Natural killer cell (primary cell): ENCODE measurements around the gene FADS2. TPM values are rescaled to one million over a fixed set of nuclear protein-coding genes. Genes with fewer than 3 reads are reported as not detected.

Experiments
- ATAC-seq, 3 donors: fragments of 150-1000 bp in 2 of 3; fragments of 200-7000 bp in 1 of 3; cut with Tn5 transposase; 1 replicate in 1 of 3; 2 replicates in 2 of 3; pipeline ENCODE4 v1.10.0; 2021; ENCODE audit warnings: mild to moderate bottlenecking in 2 of 3, moderate library complexity in 2 of 3
- DNase-seq, 2 donors: peaks; one replicate each; pipeline versions ENCODE4 v3.0.0 to v3.0.0-alpha.2; 2013 to 2021; ENCODE audit warnings: mixed read lengths in 1 of 2
- H3K27ac ChIP-seq: one replicate; pipeline ENCODE4 v1.5.1; 2013; ENCODE audit warnings: mild to moderate bottlenecking, low read length
- H3K27me3 ChIP-seq: one replicate; pipeline ENCODE4 v1.6.1; 2013; ENCODE audit warnings: low read length; ENCODE audit not compliant: control insufficient read depth, insufficient read depth
- H3K36me3 ChIP-seq: one replicate; pipeline ENCODE4 v1.6.1; 2013; ENCODE audit warnings: low read length; ENCODE audit not compliant: control insufficient read depth, insufficient read depth
- H3K4me1 ChIP-seq: one replicate; pipeline ENCODE4 v1.6.1; 2013; ENCODE audit warnings: low read length; ENCODE audit not compliant: control insufficient read depth, insufficient read depth
- H3K4me3 ChIP-seq: one replicate; pipeline ENCODE4 v1.5.1; 2013; ENCODE audit warnings: low read length
- H3K9me3 ChIP-seq: one replicate; pipeline ENCODE4 v1.6.1; 2013; ENCODE audit warnings: low read length; ENCODE audit not compliant: control insufficient read depth, insufficient read depth
- H3K27ac Mint-ChIP-seq, 2 donors: one replicate each; pipeline ENCODE4 v1.8.0; 2022; ENCODE audit warnings: mild to moderate bottlenecking in 2 of 2, mixed read lengths in 2 of 2, moderate library complexity in 1 of 2
- H3K27me3 Mint-ChIP-seq, 2 donors: one replicate each; pipeline ENCODE4 v1.8.0; 2022; ENCODE audit warnings: low read depth in 2 of 2, mixed read lengths in 2 of 2
- H3K36me3 Mint-ChIP-seq: one replicate; pipeline ENCODE4 v1.8.0; 2022; ENCODE audit warnings: mixed read lengths
- H3K4me1 Mint-ChIP-seq, 2 donors: one replicate each; pipeline ENCODE4 v1.8.0; 2022; ENCODE audit warnings: mixed read lengths in 2 of 2
- H3K4me3 Mint-ChIP-seq: one replicate; pipeline ENCODE4 v1.8.0; 2022; ENCODE audit warnings: mild to moderate bottlenecking, moderate library complexity, mixed read lengths
- H3K9me3 Mint-ChIP-seq, 2 donors: one replicate each; pipeline ENCODE4 v1.8.0; 2022; ENCODE audit warnings: mixed read lengths in 2 of 2
- WGBS: methylation state at CpG from one replicate; pipeline ENCODE4 v1.1.7; 2013; ENCODE audit warnings: missing lambda C conversion rate; ENCODE audit not compliant: insufficient coverage; 5-methylcytosine and 5-hydroxymethylcytosine counted together
- intact Hi-C: fragments of 100-400 bp; cut with micrococcal nuclease; formaldehyde crosslinking; loops from one replicate; pipeline ENCODE4 v1.14.2; 2022
- total RNA-seq, 4 donors: library from RNA; stranded (reverse); fragments of 120-200 nt in 1 of 4; gene quantifications; one replicate each; pipeline versions ENCODE4 v1.2.3 to v1.2.4, GENCODE V29; 2013 to 2022
- TF ChIP-seq, protein P1 (sequence below): fragments of 200-600 bp; IDR thresholded peaks from one replicate; pipeline ENCODE4 v1.8.0; 2022; ENCODE audit warnings: antibody characterized with exemption

FADS2 gene
- total RNA-seq, 3 donors from 2014 or later (not counting 1 experiment from before 2014, with no cell fraction given): 30.4 to 52.7 (median 34.4) TPM

- intact Hi-C loops: loop anchor here (2.0 kb wide), 1 partner anchor 38 kb away; no protein-coding TSS in a partner anchor
- no peaks in the 10 kb centered on the region for H3K36me3 ChIP-seq
- H3K27ac Mint-ChIP-seq: peak overlapping the region; percentile 97 to 98
- H3K4me1 ChIP-seq: peaks cover 31% of the 10 kb centered on the region
- H3K9me3 Mint-ChIP-seq: no peaks in the 10 kb centered on the region
- H3K4me3 Mint-ChIP-seq: peak overlapping the region; percentile 81
- no peaks in the 10 kb centered on the region for H3K36me3 Mint-ChIP-seq
- TF ChIP-seq, protein P1, sequence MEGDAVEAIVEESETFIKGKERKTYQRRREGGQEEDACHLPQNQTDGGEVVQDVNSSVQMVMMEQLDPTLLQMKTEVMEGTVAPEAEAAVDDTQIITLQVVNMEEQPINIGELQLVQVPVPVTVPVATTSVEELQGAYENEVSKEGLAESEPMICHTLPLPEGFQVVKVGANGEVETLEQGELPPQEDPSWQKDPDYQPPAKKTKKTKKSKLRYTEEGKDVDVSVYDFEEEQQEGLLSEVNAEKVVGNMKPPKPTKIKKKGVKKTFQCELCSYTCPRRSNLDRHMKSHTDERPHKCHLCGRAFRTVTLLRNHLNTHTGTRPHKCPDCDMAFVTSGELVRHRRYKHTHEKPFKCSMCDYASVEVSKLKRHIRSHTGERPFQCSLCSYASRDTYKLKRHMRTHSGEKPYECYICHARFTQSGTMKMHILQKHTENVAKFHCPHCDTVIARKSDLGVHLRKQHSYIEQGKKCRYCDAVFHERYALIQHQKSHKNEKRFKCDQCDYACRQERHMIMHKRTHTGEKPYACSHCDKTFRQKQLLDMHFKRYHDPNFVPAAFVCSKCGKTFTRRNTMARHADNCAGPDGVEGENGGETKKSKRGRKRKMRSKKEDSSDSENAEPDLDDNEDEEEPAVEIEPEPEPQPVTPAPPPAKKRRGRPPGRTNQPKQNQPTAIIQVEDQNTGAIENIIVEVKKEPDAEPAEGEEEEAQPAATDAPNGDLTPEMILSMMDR: no peak
- ATAC-seq: peak; percentile 98 to 99 (median 98)
- peak; percentile 69 to 76 for DNase-seq
- no peak overlapping the region for H3K4me3 ChIP-seq
- H3K9me3 ChIP-seq: no peaks in the 10 kb centered on the region
- H3K27me3 Mint-ChIP-seq: no peaks in the 10 kb centered on the region
- H3K27me3 ChIP-seq: no peaks in the 10 kb centered on the region
- 39% methylated on average over 12 of the region's 12 CpGs for WGBS
- peaks cover 64 to 66% of the 10 kb centered on the region in 2 donors for H3K4me1 Mint-ChIP-seq
- H3K27ac ChIP-seq: peak overlapping the region; percentile 83
Measured at GRCh38 chr11:61834278-61835048, 6.4 kb downstream of the FADS2 start.

GRCh38 chr11:61836193-61836592, 8.1 kb downstream of the FADS2 start:
- Mint-ChIP-seq H3K9me3 (no peaks in the 10 kb centered on the region), H3K36me3 (no peaks in the 10 kb centered on the region), H3K27me3 (no peaks in the 10 kb centered on the region), H3K4me1 (peaks cover 49 to 51% of the 10 kb centered on the region in 2 donors), H3K4me3 (peak overlapping the region; percentile 88), H3K27ac (peak overlapping the region; percentile 97 to 98)
- intact Hi-C loops: no loop called here
- no peak for ATAC-seq
- H3K4me1 ChIP-seq: peaks cover 27% of the 10 kb centered on the region
- H3K27me3 ChIP-seq: no peaks in the 10 kb centered on the region
- H3K4me3 ChIP-seq: no peak overlapping the region
- H3K9me3 ChIP-seq: no peaks in the 10 kb centered on the region
- 96% methylated on average over 8 of the region's 8 CpGs for WGBS
- H3K27ac ChIP-seq: no peak overlapping the region
- H3K36me3 ChIP-seq: peaks cover 4% of the 10 kb centered on the region
- TF ChIP-seq, protein P1: no peak
- DNase-seq: no peak

DNA sequence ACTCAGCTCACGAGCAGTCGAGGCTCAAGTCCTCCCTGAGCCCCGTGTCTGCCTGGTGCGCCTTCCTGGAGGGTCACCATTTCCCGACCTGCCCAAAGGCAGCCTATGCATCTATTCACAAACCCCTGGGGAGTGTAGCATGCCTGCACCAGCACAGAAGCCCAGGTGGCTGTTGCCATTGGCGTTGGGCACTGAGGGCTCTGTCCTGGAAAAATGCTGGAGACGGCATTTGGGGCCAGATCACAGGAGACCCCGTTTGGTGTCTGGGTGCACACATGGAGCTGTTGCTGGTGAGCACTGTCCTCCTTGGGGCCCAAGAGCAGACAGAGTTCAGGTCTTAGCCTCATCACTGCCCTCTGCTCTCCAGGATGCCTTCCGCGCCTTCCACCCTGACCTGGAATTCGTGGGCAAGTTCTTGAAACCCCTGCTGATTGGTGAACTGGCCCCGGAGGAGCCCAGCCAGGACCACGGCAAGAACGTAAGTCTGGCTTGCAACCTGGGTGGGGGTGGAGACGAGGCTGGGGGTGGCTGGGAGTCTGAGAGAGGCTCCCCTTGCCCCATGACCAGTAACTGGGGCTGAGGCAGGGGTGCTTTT, 9.4 kb downstream of the FADS2 start:
- peak overlapping the region in 1 of 2 donors; percentile 97 for H3K27ac Mint-ChIP-seq
- no peak for DNase-seq

More for the DNA sequence above, 9.4 kb downstream of the FADS2 start:
- ATAC-seq: no peak
- Histone ChIP-seq H3K4me1 (peaks cover 24% of the 10 kb centered on the region), H3K4me3 (no peak overlapping the region), H3K27me3 (no peaks in the 10 kb centered on the region), H3K27ac (no peak overlapping the region), H3K36me3 (peaks cover 4% of the 10 kb centered on the region), H3K9me3 (no peaks in the 10 kb centered on the region)
- Mint-ChIP-seq H3K4me1 (peaks cover 39 to 41% of the 10 kb centered on the region in 2 donors), H3K27me3 (no peaks in the 10 kb centered on the region), H3K36me3 (no peaks in the 10 kb centered on the region), H3K9me3 (no peaks in the 10 kb centered on the region), H3K4me3 (no peak overlapping the region)
- TF ChIP-seq, protein P1: no peak
- intact Hi-C loops: no loop called here
- WGBS: 97% methylated on average over 15 of the region's 15 CpGs
